H9 (cell line): ENCODE data around the gene RPS15. TPM values are rescaled to one million over a fixed set of nuclear protein-coding genes. Genes with fewer than 3 reads are reported as not detected.

Source experiments
- DNase-seq: peaks from one replicate; pipeline ENCODE4 v3.0.0-alpha.2; 2017
- H2AFZ ChIP-seq: one replicate; pipeline ENCODE4 v1.6.1; 2013; ENCODE audit warnings: mild to moderate bottlenecking, low read length, control low read depth, moderate library complexity
- H2AK5ac ChIP-seq: 2 replicates; pipeline ENCODE4 v1.6.1; 2013; ENCODE audit warnings: low read length, control low read depth, mixed read lengths; ENCODE audit not compliant: insufficient read length
- H2BK120ac ChIP-seq: one replicate; pipeline ENCODE4 v1.6.1; 2013; ENCODE audit warnings: low read depth, mild to moderate bottlenecking, low read length, control low read depth, inconsistent platforms; ENCODE audit not compliant: poor library complexity, severe bottlenecking
- H2BK12ac ChIP-seq: 2 replicates; pipeline ENCODE4 v1.6.1; 2013; ENCODE audit warnings: low read length, control low read depth, mixed read lengths, low read depth; ENCODE audit not compliant: insufficient read length
- H2BK15ac ChIP-seq: 2 replicates; pipeline ENCODE4 v1.6.1; 2013; ENCODE audit warnings: low read depth, low read length, control low read depth
- H2BK20ac ChIP-seq: one replicate; pipeline ENCODE4 v1.6.1; 2013; ENCODE audit warnings: low read depth, mild to moderate bottlenecking, low read length, control low read depth, inconsistent platforms; ENCODE audit not compliant: poor library complexity, severe bottlenecking
- H2BK5ac ChIP-seq: 2 replicates; pipeline ENCODE4 v1.6.1; 2013; ENCODE audit warnings: low read length, control low read depth, mixed read lengths; ENCODE audit not compliant: insufficient read length
- H3K14ac ChIP-seq: 2 replicates; pipeline ENCODE4 v1.6.1; 2013; ENCODE audit warnings: low read length, control low read depth; ENCODE audit not compliant: insufficient read depth
- H3K18ac ChIP-seq: 2 replicates; pipeline ENCODE4 v1.6.1; 2013; ENCODE audit warnings: low read depth, mild to moderate bottlenecking, mixed read lengths, low read length, control low read depth; ENCODE audit not compliant: insufficient read length
- H3K23ac ChIP-seq: 2 replicates; pipeline ENCODE4 v1.6.1; 2013; ENCODE audit warnings: low read length, control low read depth, mixed read lengths, low read depth; ENCODE audit not compliant: insufficient read length
- H3K23me2 ChIP-seq: 2 replicates; pipeline ENCODE4 v1.6.1; 2013; ENCODE audit warnings: low read depth, mild to moderate bottlenecking, mixed read lengths, low read length, control low read depth; ENCODE audit not compliant: insufficient read length, poor library complexity, severe bottlenecking
- H3K27ac ChIP-seq: 2 replicates; pipeline ENCODE4 v1.5.1; 2013; ENCODE audit warnings: low read length, control low read depth, mixed read lengths, low read depth; ENCODE audit not compliant: insufficient read length
- H3K27me3 ChIP-seq: 2 replicates; pipeline ENCODE4 v1.6.1; 2013; ENCODE audit warnings: low read length, control low read depth, inconsistent platforms; ENCODE audit not compliant: insufficient read depth
- H3K4ac ChIP-seq: 2 replicates; pipeline ENCODE4 v1.6.1; 2013; ENCODE audit warnings: low read depth, mild to moderate bottlenecking, control low read depth, inconsistent platforms, low read length, moderate library complexity
- H3K4me1 ChIP-seq: 2 replicates; pipeline ENCODE4 v1.6.1; 2013; ENCODE audit warnings: low read length, control low read depth, inconsistent platforms; ENCODE audit not compliant: insufficient read depth
- H3K4me2 ChIP-seq: 2 replicates; pipeline ENCODE4 v1.6.1; 2013; ENCODE audit warnings: low read length, control low read depth, mixed read lengths; ENCODE audit not compliant: insufficient read length, insufficient read depth
- H3K56ac ChIP-seq: 2 replicates; pipeline ENCODE4 v1.6.1; 2013; ENCODE audit warnings: low read depth, mild to moderate bottlenecking, mixed read lengths, low read length, control low read depth; ENCODE audit not compliant: insufficient read length
- H3K79me1 ChIP-seq: 2 replicates; pipeline ENCODE4 v1.6.1; 2013; ENCODE audit warnings: low read depth, mild to moderate bottlenecking, moderate library complexity, low read length, control low read depth, inconsistent platforms; ENCODE audit not compliant: insufficient read depth, poor library complexity, severe bottlenecking
- H3K79me2 ChIP-seq: 2 replicates; pipeline ENCODE4 v1.6.1; 2013; ENCODE audit warnings: low read length, control low read depth, inconsistent platforms; ENCODE audit not compliant: insufficient read depth
- H3K9ac ChIP-seq: 2 replicates; pipeline ENCODE4 v1.6.1; 2013; ENCODE audit warnings: low read length, control low read depth, mixed read lengths; ENCODE audit not compliant: insufficient read length; ENCODE audit errors: extremely low read depth
- H3K9me3 ChIP-seq: one replicate; pipeline ENCODE4 v1.6.1; 2013; ENCODE audit warnings: low read depth, low read length, inconsistent platforms; ENCODE audit not compliant: control insufficient read depth
- H3T11ph ChIP-seq: one replicate; pipeline ENCODE4 v1.6.1; 2013; ENCODE audit warnings: mild to moderate bottlenecking, low read length, control low read depth, inconsistent platforms
- H4K20me1 ChIP-seq: one replicate; pipeline ENCODE4 v1.6.1; 2013; ENCODE audit not compliant: control insufficient read depth, insufficient read length, insufficient read depth
- H4K5ac ChIP-seq: 2 replicates; pipeline ENCODE4 v1.6.1; 2013; ENCODE audit warnings: low read depth, mild to moderate bottlenecking, mixed read lengths, low read length, control low read depth; ENCODE audit not compliant: insufficient read length
- H4K8ac ChIP-seq: replicated peaks from 2 replicates; pipeline ENCODE4 v1.6.1; 2013; ENCODE audit warnings: low read length, control low read depth, mixed read lengths, low read depth; ENCODE audit not compliant: insufficient read length
- H4K91ac ChIP-seq: 2 replicates; pipeline ENCODE4 v1.6.1; 2013; ENCODE audit warnings: low read depth, mild to moderate bottlenecking, moderate library complexity, mixed read lengths, low read length, control low read depth; ENCODE audit not compliant: insufficient read length
- H3K27ac Mint-ChIP-seq, 3 experiments: 2 replicates in 2 of 3; 3 replicates in 1 of 3; pipeline ENCODE4 v1.8.0; 2020 to 2021; ENCODE audit warnings: mixed read lengths in 3 of 3, mild to moderate bottlenecking in 1 of 3, moderate library complexity in 1 of 3
- H3K27me3 Mint-ChIP-seq: 2 replicates; pipeline ENCODE4 v1.8.0; 2021; ENCODE audit warnings: low read depth, mild to moderate bottlenecking, moderate library complexity, mixed read lengths
- H3K36me3 Mint-ChIP-seq, 3 experiments: 2 replicates in 2 of 3; 3 replicates in 1 of 3; pipeline ENCODE4 v1.8.0; 2020 to 2021; ENCODE audit warnings: low read depth in 3 of 3, mixed read lengths in 3 of 3; ENCODE audit not compliant: insufficient read depth in 1 of 3
- H3K4me1 Mint-ChIP-seq, 2 experiments: 2 replicates each; pipeline ENCODE4 v1.8.0; 2020; ENCODE audit warnings: mixed read lengths in 2 of 2
- H3K4me3 Mint-ChIP-seq, 2 experiments: 2 replicates in 1 of 2; 3 replicates in 1 of 2; pipeline ENCODE4 v1.8.0; 2020 to 2021; ENCODE audit warnings: mild to moderate bottlenecking in 2 of 2, mixed read lengths in 2 of 2, moderate library complexity in 1 of 2
- H3K9me3 Mint-ChIP-seq, 2 experiments: 2 replicates in 1 of 2; 3 replicates in 1 of 2; pipeline ENCODE4 v1.8.0; 2020; ENCODE audit warnings: mild to moderate bottlenecking in 2 of 2, mixed read lengths in 2 of 2, moderate library complexity in 1 of 2
- CTCF ChIP-seq: fragments of 200-600 bp; sonication (generic); conservative IDR thresholded peaks from 3 replicates; pipeline ENCODE4 v1.8.0; 2021; ENCODE audit warnings: antibody characterized with exemption, mild to moderate bottlenecking
- WGBS: extraction: QIAGEN DNeasy Blood & Tissue Kit; methylation state at CpG from one replicate; pipeline ENCODE4 v1.1.7; 2013; ENCODE audit warnings: missing lambda C conversion rate, low lambda C conversion rate, mixed read lengths; ENCODE audit not compliant: insufficient read length; ENCODE audit errors: extremely low coverage; 5-methylcytosine and 5-hydroxymethylcytosine counted together
- total RNA-seq: library from RNA; stranded (reverse); gene quantifications from 2 replicates; pipeline ENCODE4 v1.2.1, GENCODE V29; 2021

Gene RPS15
- total RNA-seq, 1 experiment from 2014 or later = 1,628 TPM

- H3K27ac Mint-ChIP-seq = no peak overlapping the region
- H3K9ac ChIP-seq = no peak overlapping the region
- H3K27ac ChIP-seq = no peak overlapping the region
- H3K9me3 Mint-ChIP-seq = no peaks in the 10 kb centered on the region
- no peak overlapping the region for H2BK15ac ChIP-seq
- no peak overlapping the region for H4K91ac ChIP-seq
- H3K23ac ChIP-seq = no peak overlapping the region
- H3K56ac ChIP-seq = no peak overlapping the region
- H3K23me2 ChIP-seq = peaks cover 5% of the 10 kb centered on the region
- no peak overlapping the region for H3K18ac ChIP-seq
- H3K79me2 ChIP-seq = no peaks in the 10 kb centered on the region
- H3K9me3 ChIP-seq = no peaks in the 10 kb centered on the region
- no peaks in the 10 kb centered on the region for H3K4me1 ChIP-seq
- no peak overlapping the region for H2BK120ac ChIP-seq
- peaks cover 0 to 13% (median 5%) of the 10 kb centered on the region in 3 experiments; a peak in 2 of 7 replicates for H3K36me3 Mint-ChIP-seq
- H3T11ph ChIP-seq = no peak overlapping the region
- H3K27me3 ChIP-seq = no peaks in the 10 kb centered on the region; the same call in 1 of the 2 replicates
- no peak overlapping the region for H2AK5ac ChIP-seq
- H3K79me1 ChIP-seq = no peaks in the 10 kb centered on the region
- no peak for TF ChIP-seq CTCF
- WGBS = no CpG with 5 or more reads among the region's 16 CpGs
- H4K20me1 ChIP-seq = no peaks in the 10 kb centered on the region
- H2BK12ac ChIP-seq = no peak overlapping the region
- no peak overlapping the region for H4K8ac ChIP-seq
- no peak overlapping the region for H2AFZ ChIP-seq
- H3K4me2 ChIP-seq = no peak overlapping the region
- peaks cover 7 to 12% of the 10 kb centered on the region in 2 experiments for H3K4me1 Mint-ChIP-seq
- H4K5ac ChIP-seq = no peak overlapping the region
- peaks cover 67% of the 10 kb centered on the region for H3K27me3 Mint-ChIP-seq
- no peak overlapping the region for H2BK5ac ChIP-seq
- H3K4ac ChIP-seq = no peak overlapping the region
- DNase-seq = no peak
- no peak overlapping the region for H3K4me3 Mint-ChIP-seq
- H2BK20ac ChIP-seq = no peak overlapping the region
- H3K14ac ChIP-seq = no peak overlapping the region
Observed at GRCh38 chr19:1457892-1458291, 19.7 kb downstream of the RPS15 start.
